GM12865 (cell line): ENCODE measurements around the gene TNIK.
A peak's percentile ranks its signal among the peaks of the same experiment; 100 is the strongest.

Experiments used
- DNase-seq: peaks from one replicate; pipeline ENCODE4 v3.0.0; 2010; ENCODE audit warnings: low read depth
- H3K4me3 ChIP-seq: 2 replicates; pipeline ENCODE4 v1.5.1; 2011; ENCODE audit warnings: mild to moderate bottlenecking, low read depth, low read length, control low read depth
- CTCF ChIP-seq: IDR thresholded peaks from 2 replicates; pipeline ENCODE4 v1.5.1; 2011; ENCODE audit warnings: low read length, control low read depth, low read depth, inconsistent platforms; ENCODE audit not compliant: insufficient read depth; ENCODE audit errors: missing control alignments

The TNIK gene

DNA sequence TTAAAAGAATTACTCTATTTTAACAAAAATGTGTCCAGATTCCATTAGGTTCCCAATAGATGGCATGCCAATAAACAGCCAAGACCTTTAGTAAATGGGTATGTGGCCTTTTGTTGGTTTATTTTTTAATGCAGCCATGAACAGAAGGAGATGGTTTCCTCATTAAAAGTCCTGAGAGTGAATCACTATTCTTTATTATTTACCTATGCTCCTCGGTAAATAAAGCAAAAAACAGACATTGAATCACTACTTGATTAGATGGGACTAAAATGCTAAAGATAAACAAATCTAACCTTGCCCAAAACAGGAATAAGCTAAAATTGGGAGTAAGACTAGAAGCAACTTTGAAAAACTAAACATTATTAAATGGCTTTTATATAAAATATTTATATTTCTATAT lies 94.2 kb downstream of the TNIK start:
- no peak for TF ChIP-seq CTCF
- no peak for DNase-seq
- no peak overlapping the region for H3K4me3 ChIP-seq

DNA sequence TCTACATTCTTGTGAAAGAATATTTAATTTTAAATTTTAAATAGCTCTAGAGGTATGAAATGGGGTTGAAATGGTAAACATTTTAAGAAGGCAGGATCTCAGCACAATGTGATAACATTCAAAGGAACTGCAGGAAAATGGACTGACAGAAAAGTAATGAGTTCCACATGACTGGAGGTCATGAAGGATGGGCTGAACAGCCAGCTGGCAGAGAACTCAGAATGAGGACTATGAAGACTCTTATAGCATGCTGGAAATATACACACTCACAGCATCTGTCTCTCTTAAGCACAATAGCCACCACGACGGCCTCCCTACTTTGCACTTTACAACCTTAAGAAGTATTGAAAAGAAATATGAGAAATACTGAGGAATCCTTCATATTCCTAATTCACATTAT lies 94.7 kb downstream of the TNIK start:
- no peak for DNase-seq
- no peak overlapping the region for H3K4me3 ChIP-seq
- no peak for TF ChIP-seq CTCF

- DNase-seq, result no peak
- no peak for TF ChIP-seq CTCF
- no peak overlapping the region for H3K4me3 ChIP-seq
Observed at GRCh38 chr3:171364500-171364899, 95.7 kb downstream of the TNIK start.

GRCh38 chr3:171363202-171363601 lies 97.0 kb downstream of the TNIK start:
- H3K4me3 ChIP-seq, result no peak overlapping the region
- no peak for DNase-seq
- no peak for TF ChIP-seq CTCF

DNA sequence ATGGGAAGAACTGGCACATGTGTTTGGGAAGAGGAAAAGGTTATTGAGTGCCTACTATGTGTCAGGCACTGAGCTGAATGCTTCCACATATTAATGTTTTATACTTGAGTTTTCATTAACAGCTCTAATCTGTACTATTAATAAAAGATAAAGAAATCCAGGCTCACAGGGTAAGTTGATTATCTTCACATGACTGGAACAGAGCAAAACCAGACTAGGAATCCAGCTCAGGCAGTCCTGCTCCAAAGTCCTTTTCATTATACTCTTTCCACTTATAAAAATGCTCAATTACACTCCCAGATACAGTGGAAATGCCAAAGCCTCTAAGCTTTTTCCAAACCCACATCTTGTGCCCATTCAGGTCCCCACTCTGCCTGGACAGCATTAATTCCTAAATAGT lies 97.6 kb downstream of the TNIK start:
- no peak overlapping the region for H3K4me3 ChIP-seq
- no peak for DNase-seq
- no peak for TF ChIP-seq CTCF

GRCh38 chr3:171358881-171359198 lies 101.4 kb downstream of the TNIK start:
- TF ChIP-seq CTCF, result no peak
- no peak for DNase-seq

GRCh38 chr3:171358181-171358880 lies 101.9 kb downstream of the TNIK start:
- H3K4me3 ChIP-seq, result no peak overlapping the region
- TF ChIP-seq CTCF, result no peak
- peak; percentile 40 for DNase-seq

More at GRCh38 chr3:171358881-171359198, 101.4 kb downstream of the TNIK start:
- no peak overlapping the region for H3K4me3 ChIP-seq
